Adrenal gland (tissue), 12 donors: ENCODE data around the gene FGD4. TPM values are rescaled to one million over a fixed set of nuclear protein-coding genes. Genes with fewer than 3 reads are reported as not detected.
"Not testable (repeated sequence)": the region's sequence is repeated elsewhere in the genome, so short reads cannot be mapped to it uniquely, and the experiment has no call there.

Source experiments
- DNase-seq, 7 donors: peaks; one replicate each; pipeline ENCODE4 v3.0.0-alpha.2; 2019 to 2020
- H3K27ac ChIP-seq, 5 donors: fragments of 200-600 bp; sonication (generic) in 4 of 5; 1 replicate in 3 of 5; 2 replicates in 2 of 5; pipeline versions ENCODE4 v1.5.1 to v1.8.0; 2016 to 2020; ENCODE audit warnings: mild to moderate bottlenecking in 1 of 5
- H3K27me3 ChIP-seq: fragments of 200-600 bp; 2 replicates; pipeline ENCODE4 v1.8.0; 2021
- H3K36me3 ChIP-seq, 2 donors: fragments of 200-600 bp; replicated peaks in 1 of 2; 1 replicate in 1 of 2; 2 replicates in 1 of 2; pipeline versions ENCODE4 v1.5.1 to v1.8.0; 2018 to 2022
- H3K4me1 ChIP-seq, 2 donors: fragments of 200-600 bp; replicated peaks in 1 of 2; 1 replicate in 1 of 2; 2 replicates in 1 of 2; pipeline versions ENCODE4 v1.5.1 to v1.8.0; 2018 to 2021
- H3K4me3 ChIP-seq, 4 donors: fragments of 200-600 bp; sonication (generic) in 3 of 4; one replicate each; pipeline ENCODE4 v1.5.1; 2016 to 2018
- H3K9me3 ChIP-seq, 3 donors: fragments of 200-600 bp; sonication (generic) in 1 of 3; replicated peaks in 1 of 3; 1 replicate in 2 of 3; 2 replicates in 1 of 3; pipeline versions ENCODE4 v1.5.1 to v1.8.0; 2016 to 2021
- CTCF ChIP-seq, 6 experiments: fragments of 450-650 bp in 4 of 6; fragments of 200-600 bp in 2 of 6; sonication (generic) in 1 of 6; IDR thresholded peaks; 1 replicate in 5 of 6; 2 replicates in 1 of 6; pipeline versions ENCODE4 v1.5.1 to v1.8.0; 2016 to 2021; ENCODE audit warnings: antibody characterized with exemption in 6 of 6, mild to moderate bottlenecking in 2 of 6, moderate library complexity in 1 of 6
- POLR2A ChIP-seq, 2 donors: fragments of 450-650 bp; IDR thresholded peaks; one replicate each; pipeline ENCODE4 v1.6.1; 2017; ENCODE audit warnings: antibody characterized with exemption in 2 of 2, mild to moderate bottlenecking in 2 of 2, moderate library complexity in 1 of 2
- WGBS, 4 donors: extraction: QIAGEN DNeasy Blood & Tissue Kit in 2 of 4; methylation state at CpG; one replicate each; pipeline versions ENCODE4 v1.1.5 to v1.1.7; 2013 to 2017; 5-methylcytosine and 5-hydroxymethylcytosine counted together
- intact Hi-C, 2 donors: fragments of 100-400 bp; cut with DNase I; formaldehyde crosslinking; loops; one replicate each; pipeline versions ENCODE4 v1.14.1 to v1.15.0; 2022 to 2023
- polyA plus RNA-seq, 3 donors: library from polyadenylated mRNA; stranded (reverse); fragments of 200-250 nt in 2 of 3; fragments of 350-450 nt in 1 of 3; fragmentation: Illumina TruSeq in 1 of 3; extraction: RNeasy Lipid Tissue Mini Kit (QIAGEN cat#74804) in 1 of 3; gene quantifications; one replicate each; pipeline ENCODE4 v1.2.3, GENCODE V29; 2013 to 2014
- total RNA-seq, 9 donors: library from RNA; depleted of rRNA in 4 of 9; stranded (reverse); fragments of >200 nt in 4 of 9; fragments of 120-200 nt in 1 of 9; fragmentation: NEBNext Ultra II Directional in 1 of 9; extraction: Animal tissue kit (Norgen Biotek cat#: 25700) in 1 of 9; gene quantifications; one replicate each; pipeline versions ENCODE4 v1.1.0 to v1.2.4, GENCODE V29; 2013 to 2023
- donor health status: healthy with polysubstance abuse.
- donor health status: Bipolar disorder and iron deficiency.
- donor health status: DM: yes; HTN: yes; CAD: no.
- donor health status: DM: no; HTN: no; CAD: no.
- donor health status: DM: no; HTN: no; CAD: no.
- donor health status: DM: yes; HTN: yes; CAD: no.

Gene FGD4
- total and polyA plus RNA-seq, 12 donors, result 1.7 to 38.5 (median 16.6) TPM

- H3K9me3 ChIP-seq, result no peaks in the 10 kb centered on the region
- TF ChIP-seq POLR2A (IDR thresholded peaks at IDR 0.05) (no peak), CTCF (IDR thresholded peaks at IDR 0.05) (no peak)
- H3K4me3 ChIP-seq, result no peak overlapping the region
- no peak for DNase-seq
- H3K27me3 ChIP-seq, result no peaks in the 10 kb centered on the region
- WGBS, 4 donors, result 56 to 69% (median 65%) methylated on average over 3 of the region's 3 CpGs
- H3K4me1 ChIP-seq, result peaks cover 13 to 25% of the 10 kb centered on the region in 2 donors
- intact Hi-C loops, result no loop called here
- H3K27ac ChIP-seq, result no peak overlapping the region
- H3K36me3 ChIP-seq, result no peaks in the 10 kb centered on the region
These were observed 108.6 kb downstream of the FGD4 start for GRCh38 chr12:32507942-32508320.

- intact Hi-C loops, result no loop called here
- 85 to 90% (median 90%) methylated on average over 3 of the region's 3 CpGs for WGBS, 4 donors
- TF ChIP-seq CTCF (IDR thresholded peaks at IDR 0.05) (no peak), POLR2A (IDR thresholded peaks at IDR 0.05) (no peak)
- H3K27me3 ChIP-seq, result no peaks in the 10 kb centered on the region
- H3K9me3 ChIP-seq, result no peaks in the 10 kb centered on the region
- H3K36me3 ChIP-seq, result no peaks in the 10 kb centered on the region
- H3K4me3 ChIP-seq, result no peak overlapping the region
- H3K4me1 ChIP-seq, result peaks cover 7 to 18% of the 10 kb centered on the region in 2 donors
- DNase-seq, result no peak
- no peak overlapping the region for H3K27ac ChIP-seq
These were observed 109.3 kb downstream of the FGD4 start for GRCh38 chr12:32508626-32509025.

GRCh38 chr12:32509328-32510091, 110.2 kb downstream of the FGD4 start:
- H3K4me1 ChIP-seq, result peaks cover 7 to 9% of the 10 kb centered on the region in 2 donors
- 63 to 92% (median 82%) methylated on average over 2 of the region's 2 CpGs for WGBS, 4 donors
- no peak for TF ChIP-seq POLR2A (IDR thresholded peaks at IDR 0.05)
- no peak for TF ChIP-seq CTCF (IDR thresholded peaks at IDR 0.05)
- no peaks in the 10 kb centered on the region for H3K27me3 ChIP-seq
- DNase-seq, result no peak
- no peak overlapping the region for H3K4me3 ChIP-seq
- H3K9me3 ChIP-seq, result no peaks in the 10 kb centered on the region
- H3K36me3 ChIP-seq, result no peaks in the 10 kb centered on the region
- H3K27ac ChIP-seq, result no peak overlapping the region
- intact Hi-C loops, result no loop called here

GRCh38 chr12:32511976-32512375, 112.6 kb downstream of the FGD4 start:
- H3K36me3 ChIP-seq, H3K4me3 ChIP-seq, H3K27ac ChIP-seq, H3K4me1 ChIP-seq, DNase-seq, H3K27me3 ChIP-seq, intact Hi-C loops, H3K9me3 ChIP-seq: not testable (repeated sequence)
- 93 to 96% (median 95%) methylated on average over 7 of the region's 7 CpGs for WGBS, 4 donors

- DNase-seq, result no peak
- Histone ChIP-seq H3K36me3 (no peaks in the 10 kb centered on the region), H3K27me3 (no peaks in the 10 kb centered on the region), H3K27ac (no peak overlapping the region), H3K9me3 (no peaks in the 10 kb centered on the region), H3K4me3 (no peak overlapping the region), H3K4me1 (no peaks in the 10 kb centered on the region)
- intact Hi-C loops, result no loop called here
- 94 to 98% (median 95%) methylated on average over 2 of the region's 2 CpGs for WGBS, 4 donors
- TF ChIP-seq CTCF (IDR thresholded peaks at IDR 0.05), result no peak
- TF ChIP-seq POLR2A (IDR thresholded peaks at IDR 0.05), result no peak
These were observed 113.0 kb downstream of the FGD4 start for GRCh38 chr12:32512379-32512778.
